K562 (cell line): Measurements from ENCODE around the gene EPHA2. TPM values are rescaled to one million over a fixed set of nuclear protein-coding genes. Genes with fewer than 3 reads are reported as not detected.

Experiments used
- DNMT1 ChIP-seq: fragments of 450-650 bp; IDR thresholded peaks from 2 replicates; pipeline ENCODE4 v1.6.1; 2016; ENCODE audit warnings: antibody characterized with exemption, mild to moderate bottlenecking
- ELF2 ChIP-seq: fragments of 250-450 bp; sonication (Bioruptor Pico); IDR thresholded peaks from 2 replicates; pipeline ENCODE4 v1.5.0; 2021; ENCODE audit warnings: mild to moderate bottlenecking
- EWSR1 ChIP-seq: fragments of 450-650 bp; IDR thresholded peaks from 2 replicates; pipeline ENCODE4 v1.6.1; 2018; ENCODE audit warnings: borderline replicate concordance, mild to moderate bottlenecking, low read depth, moderate library complexity; ENCODE audit not compliant: partially characterized antibody
- NONO ChIP-seq, 2 experiments: fragments of 200-400 bp in 1 of 2; fragments of 450-650 bp in 1 of 2; formaldehyde crosslinking in 1 of 2; IDR thresholded peaks; 2 replicates each; pipeline ENCODE4 v1.6.1; 2017; ENCODE audit warnings: low read depth in 2 of 2, mild to moderate bottlenecking in 2 of 2, moderate library complexity in 2 of 2, low read length in 1 of 2
- ZNF143 ChIP-seq: sonication (generic); formaldehyde crosslinking; IDR thresholded peaks from 2 replicates; pipeline ENCODE4 v1.9.0; 2022; ENCODE audit warnings: mild to moderate bottlenecking, missing genetic modification reagents
- ZNF766 ChIP-seq: fragments of 200-800 bp; sonication (Bioruptor generic); conservative IDR thresholded peaks from 2 replicates; pipeline ENCODE4 v1.6.1; 2016; ENCODE audit warnings: missing genetic modification characterization, missing compliant biosample characterization
- polyA plus RNA-seq, 8 experiments: library from polyadenylated mRNA; depleted of rRNA in 4 of 8; stranded (reverse) in 5 of 8; unstranded in 3 of 8; fragments of >200 nt; fragmentation: Nextera tagmentation in 2 of 8; fragmentation: Illumina TruSeq in 1 of 8; extraction: Ambion mirVana in 2 of 8; extraction: Trizol in 1 of 8; gene quantifications; 2 replicates each; pipeline versions ENCODE4 v1.2.1 to v1.2.3, GENCODE V29; 2011 to 2014; ENCODE audit warnings: inconsistent platforms in 1 of 8, missing spikeins in 1 of 8
- total RNA-seq, 7 experiments: library from RNA; depleted of rRNA in 6 of 7; stranded (reverse); fragments of >200 nt in 6 of 7; fragmentation: Illumina TruSeq in 2 of 7; extraction: Trizol in 2 of 7; gene quantifications; 2 replicates each; pipeline versions ENCODE4 v1.2.1 to v1.2.3, GENCODE V29; 2011 to 2021; ENCODE audit warnings: low replicate concordance in 1 of 7
- TF ChIP-seq, protein P1 (sequence below): fragments of 200-400 bp; formaldehyde crosslinking; IDR thresholded peaks from 2 replicates; pipeline ENCODE4 v1.6.1; 2017; ENCODE audit warnings: mild to moderate bottlenecking, low read depth, low read length, moderate library complexity
- TF ChIP-seq, protein P2 (sequence below): sonication (generic); formaldehyde crosslinking; IDR thresholded peaks from 2 replicates; pipeline ENCODE4 v1.8.0; 2022; ENCODE audit warnings: mild to moderate bottlenecking, missing genetic modification reagents, borderline replicate concordance
- TF ChIP-seq, protein P3 (sequence below): fragments of 250-450 bp; sonication (Bioruptor Pico); IDR thresholded peaks from 2 replicates; pipeline ENCODE4 v1.4.0; 2020; ENCODE audit warnings: mild to moderate bottlenecking, moderate library complexity

Gene EPHA2
- total and polyA plus RNA-seq, 9 of the 15 experiments (the other 6 are each of a cell fraction or from before 2014, with no cell fraction given), result 0.04 to 0.40 (median 0.07) TPM; not detected in 4

DNA sequence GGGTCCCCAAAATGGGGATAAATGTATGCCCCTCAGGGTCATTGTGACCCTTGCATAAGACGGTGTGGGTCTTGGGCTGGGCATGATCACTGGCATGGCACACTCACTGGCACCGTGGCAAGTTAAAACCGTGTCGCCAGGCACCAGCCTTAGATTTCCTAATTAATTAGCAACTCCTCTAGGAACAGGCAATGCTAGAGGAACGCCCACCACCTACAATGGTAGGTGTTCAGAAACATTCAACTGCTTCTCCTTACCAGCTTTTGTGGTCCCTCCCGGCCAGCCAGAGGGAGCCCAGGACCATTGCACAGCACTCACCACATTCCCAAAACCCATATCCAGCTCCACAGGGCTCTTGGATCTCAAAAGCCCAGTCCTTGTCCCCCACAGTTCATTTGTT, 36.4 kb downstream of the EPHA2 start (continued):
- TF ChIP-seq, protein P1, sequence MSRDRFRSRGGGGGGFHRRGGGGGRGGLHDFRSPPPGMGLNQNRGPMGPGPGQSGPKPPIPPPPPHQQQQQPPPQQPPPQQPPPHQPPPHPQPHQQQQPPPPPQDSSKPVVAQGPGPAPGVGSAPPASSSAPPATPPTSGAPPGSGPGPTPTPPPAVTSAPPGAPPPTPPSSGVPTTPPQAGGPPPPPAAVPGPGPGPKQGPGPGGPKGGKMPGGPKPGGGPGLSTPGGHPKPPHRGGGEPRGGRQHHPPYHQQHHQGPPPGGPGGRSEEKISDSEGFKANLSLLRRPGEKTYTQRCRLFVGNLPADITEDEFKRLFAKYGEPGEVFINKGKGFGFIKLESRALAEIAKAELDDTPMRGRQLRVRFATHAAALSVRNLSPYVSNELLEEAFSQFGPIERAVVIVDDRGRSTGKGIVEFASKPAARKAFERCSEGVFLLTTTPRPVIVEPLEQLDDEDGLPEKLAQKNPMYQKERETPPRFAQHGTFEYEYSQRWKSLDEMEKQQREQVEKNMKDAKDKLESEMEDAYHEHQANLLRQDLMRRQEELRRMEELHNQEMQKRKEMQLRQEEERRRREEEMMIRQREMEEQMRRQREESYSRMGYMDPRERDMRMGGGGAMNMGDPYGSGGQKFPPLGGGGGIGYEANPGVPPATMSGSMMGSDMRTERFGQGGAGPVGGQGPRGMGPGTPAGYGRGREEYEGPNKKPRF, result no peak
- no peak for TF ChIP-seq ELF2 (CRISPR knock-in tag)
- TF ChIP-seq ZNF143 (CRISPR knock-in tag), result no peak
- TF ChIP-seq EWSR1, result no peak
- TF ChIP-seq ZNF766 (CRISPR knock-in tag), result no peak
- TF ChIP-seq, protein P2, sequence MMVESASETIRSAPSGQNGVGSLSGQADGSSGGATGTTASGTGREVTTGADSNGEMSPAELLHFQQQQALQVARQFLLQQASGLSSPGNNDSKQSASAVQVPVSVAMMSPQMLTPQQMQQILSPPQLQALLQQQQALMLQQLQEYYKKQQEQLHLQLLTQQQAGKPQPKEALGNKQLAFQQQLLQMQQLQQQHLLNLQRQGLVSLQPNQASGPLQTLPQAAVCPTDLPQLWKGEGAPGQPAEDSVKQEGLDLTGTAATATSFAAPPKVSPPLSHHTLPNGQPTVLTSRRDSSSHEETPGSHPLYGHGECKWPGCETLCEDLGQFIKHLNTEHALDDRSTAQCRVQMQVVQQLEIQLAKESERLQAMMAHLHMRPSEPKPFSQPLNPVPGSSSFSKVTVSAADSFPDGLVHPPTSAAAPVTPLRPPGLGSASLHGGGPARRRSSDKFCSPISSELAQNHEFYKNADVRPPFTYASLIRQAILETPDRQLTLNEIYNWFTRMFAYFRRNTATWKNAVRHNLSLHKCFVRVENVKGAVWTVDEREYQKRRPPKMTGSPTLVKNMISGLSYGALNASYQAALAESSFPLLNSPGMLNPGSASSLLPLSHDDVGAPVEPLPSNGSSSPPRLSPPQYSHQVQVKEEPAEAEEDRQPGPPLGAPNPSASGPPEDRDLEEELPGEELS (CRISPR knock-in tag), result no peak
- TF ChIP-seq, protein P3, sequence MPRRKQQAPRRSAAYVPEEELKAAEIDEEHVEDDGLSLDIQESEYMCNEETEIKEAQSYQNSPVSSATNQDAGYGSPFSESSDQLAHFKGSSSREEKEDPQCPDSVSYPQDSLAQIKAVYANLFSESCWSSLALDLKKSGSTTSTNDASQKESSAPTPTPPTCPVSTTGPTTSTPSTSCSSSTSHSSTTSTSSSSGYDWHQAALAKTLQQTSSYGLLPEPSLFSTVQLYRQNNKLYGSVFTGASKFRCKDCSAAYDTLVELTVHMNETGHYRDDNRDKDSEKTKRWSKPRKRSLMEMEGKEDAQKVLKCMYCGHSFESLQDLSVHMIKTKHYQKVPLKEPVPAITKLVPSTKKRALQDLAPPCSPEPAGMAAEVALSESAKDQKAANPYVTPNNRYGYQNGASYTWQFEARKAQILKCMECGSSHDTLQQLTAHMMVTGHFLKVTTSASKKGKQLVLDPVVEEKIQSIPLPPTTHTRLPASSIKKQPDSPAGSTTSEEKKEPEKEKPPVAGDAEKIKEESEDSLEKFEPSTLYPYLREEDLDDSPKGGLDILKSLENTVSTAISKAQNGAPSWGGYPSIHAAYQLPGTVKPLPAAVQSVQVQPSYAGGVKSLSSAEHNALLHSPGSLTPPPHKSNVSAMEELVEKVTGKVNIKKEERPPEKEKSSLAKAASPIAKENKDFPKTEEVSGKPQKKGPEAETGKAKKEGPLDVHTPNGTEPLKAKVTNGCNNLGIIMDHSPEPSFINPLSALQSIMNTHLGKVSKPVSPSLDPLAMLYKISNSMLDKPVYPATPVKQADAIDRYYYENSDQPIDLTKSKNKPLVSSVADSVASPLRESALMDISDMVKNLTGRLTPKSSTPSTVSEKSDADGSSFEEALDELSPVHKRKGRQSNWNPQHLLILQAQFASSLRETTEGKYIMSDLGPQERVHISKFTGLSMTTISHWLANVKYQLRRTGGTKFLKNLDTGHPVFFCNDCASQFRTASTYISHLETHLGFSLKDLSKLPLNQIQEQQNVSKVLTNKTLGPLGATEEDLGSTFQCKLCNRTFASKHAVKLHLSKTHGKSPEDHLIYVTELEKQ (CRISPR knock-in tag), result no peak
- no peak for TF ChIP-seq NONO (IDR thresholded peaks at IDR 0.05; ENCODE audit: low read depth in 2 of 2, low read length in 1 of 2)
- TF ChIP-seq DNMT1, result no peak
